HepG2 (cell line): Measurements from ENCODE around the gene ZSCAN26. TPM values are rescaled to one million over a fixed set of nuclear protein-coding genes. Genes with fewer than 3 reads are reported as not detected.

Experiments
- ATAC-seq: fragments of 200-7000 bp; cut with Tn5 transposase; 3 replicates; pipeline ENCODE4 v1.9.1; 2020; ENCODE audit warnings: mild to moderate bottlenecking, moderate library complexity
- BruUV-seq: library from RNA; stranded (reverse); fragments of 400-500 nt; replicated peaks from 2 replicates; lab custom pipeline; 2021; lab: Mats Ljungman, UMichigan
- CTCF ChIA-PET: fragments of 300-600 bp; formaldehyde crosslinking; extraction: SDS; loops from one replicate; lab custom pipeline; 2021; ENCODE audit warnings: low total read pairs, inconsistent platforms, low intra/inter-chr PET ratio; lab: Yijun Ruan, JAX
- POLR2A ChIA-PET: fragments of 350-600 bp; sonication (Branson Sonifier 250); formaldehyde crosslinking; loops from one replicate; lab custom pipeline; 2020; ENCODE audit warnings: antibody characterized with exemption, inconsistent platforms; lab: Yijun Ruan, JAX
- DNase-seq: peaks from one replicate; pipeline ENCODE4 v3.0.0-alpha.2; 2015; ENCODE audit warnings: low spot score
- FAIRE-seq: peaks from 3 replicates; lab custom pipeline; 2011; peaks lifted over from hg19 to GRCh38; lab: Jason Lieb, UNC
- H2AFZ ChIP-seq: one replicate; pipeline ENCODE4 v1.6.1; 2011; ENCODE audit warnings: low read length, inconsistent platforms
- H3K27ac ChIP-seq: fragments of 300-600 bp; 3 replicates; pipeline ENCODE4 v1.8.0; 2011; ENCODE audit warnings: mixed run types, mild to moderate bottlenecking, mixed read lengths, low read length, inconsistent platforms; ENCODE audit not compliant: insufficient read depth; ENCODE audit errors: extremely low read length
- H3K27me3 ChIP-seq, 2 experiments: fragments of 200-600 bp in 1 of 2; 2 replicates in 1 of 2; 3 replicates in 1 of 2; pipeline versions ENCODE4 v1.6.0 to v1.8.0; 2011; ENCODE audit warnings: low read length in 2 of 2, mild to moderate bottlenecking in 2 of 2, moderate library complexity in 2 of 2, inconsistent platforms in 1 of 2; ENCODE audit not compliant: insufficient read depth in 2 of 2, control insufficient read depth in 1 of 2
- H3K36me3 ChIP-seq, 2 experiments: fragments of 200-600 bp in 1 of 2; replicated peaks in 1 of 2; 2 replicates in 1 of 2; 3 replicates in 1 of 2; pipeline versions ENCODE4 v1.5.1 to v1.8.0; 2011; ENCODE audit warnings: low read length in 2 of 2, inconsistent platforms in 1 of 2; ENCODE audit not compliant: insufficient read depth in 2 of 2, control insufficient read depth in 1 of 2
- H3K4me1 ChIP-seq: 2 replicates; pipeline ENCODE4 v1.5.1; 2012; ENCODE audit warnings: low read length, inconsistent platforms; ENCODE audit not compliant: insufficient read depth
- H3K4me2 ChIP-seq: 2 replicates; pipeline ENCODE4 v1.6.0; 2011; ENCODE audit warnings: low read depth, low read length, inconsistent platforms
- H3K4me3 ChIP-seq, 3 experiments: fragments of 200-600 bp in 1 of 3; sonication (generic), shearing (Covaris generic) in 1 of 3; replicated peaks in 1 of 3; 2 replicates each; pipeline ENCODE4 v1.5.1; 2011 to 2016; ENCODE audit warnings: low read length in 3 of 3, inconsistent platforms in 2 of 3, low read depth in 2 of 3, mild to moderate bottlenecking in 2 of 3, control low read depth in 1 of 3, mixed read lengths in 1 of 3; ENCODE audit not compliant: insufficient read depth in 1 of 3
- H3K79me2 ChIP-seq: one replicate; pipeline ENCODE4 v1.6.1; 2011; ENCODE audit warnings: low read length, inconsistent platforms; ENCODE audit not compliant: insufficient read depth
- H3K9ac ChIP-seq: 2 replicates; pipeline ENCODE4 v1.6.0; 2011; ENCODE audit warnings: mild to moderate bottlenecking, low read depth, low read length, inconsistent platforms; ENCODE audit not compliant: insufficient read depth
- H3K9me3 ChIP-seq: 2 replicates; pipeline ENCODE4 v1.5.1; 2012; ENCODE audit warnings: mild to moderate bottlenecking, low read length
- H4K20me1 ChIP-seq: 2 replicates; pipeline ENCODE4 v1.6.0; 2011; ENCODE audit warnings: inconsistent platforms, mild to moderate bottlenecking, low read length, moderate library complexity; ENCODE audit not compliant: insufficient read depth
- HCFC1 ChIP-seq: fragments of 150-350 bp; IDR thresholded peaks from 2 replicates; pipeline ENCODE4 v1.6.1; 2014; ENCODE audit warnings: low read depth, low read length
- HOXA7 ChIP-seq: sonication (generic); formaldehyde crosslinking; IDR thresholded peaks from 2 replicates; pipeline ENCODE4 v1.8.1; 2022; ENCODE audit warnings: mild to moderate bottlenecking, missing genetic modification reagents, moderate library complexity
- JUN ChIP-seq: sonication (generic); formaldehyde crosslinking; IDR thresholded peaks from 2 replicates; pipeline ENCODE4 v1.4.0; 2020; ENCODE audit warnings: mild to moderate bottlenecking, missing genetic modification reagents
- NCOR1 ChIP-seq: fragments of 200-600 bp; sonication (generic); IDR thresholded peaks from 2 replicates; pipeline ENCODE4 v1.7.0; 2017; ENCODE audit warnings: antibody characterized with exemption, low read length, borderline replicate concordance
- SALL2 ChIP-seq: sonication (generic); formaldehyde crosslinking; IDR thresholded peaks from 2 replicates; pipeline ENCODE4 v1.8.1; 2023; ENCODE audit warnings: mild to moderate bottlenecking, missing genetic modification reagents, inconsistent platforms
- TBX2 ChIP-seq: sonication (generic); formaldehyde crosslinking; IDR thresholded peaks from 2 replicates; pipeline ENCODE4 v1.5.0; 2020; ENCODE audit warnings: missing genetic modification reagents, mild to moderate bottlenecking, borderline replicate concordance
- ZFX ChIP-seq: sonication (generic); formaldehyde crosslinking; IDR thresholded peaks from 2 replicates; pipeline ENCODE4 v1.4.0; 2020; ENCODE audit warnings: mild to moderate bottlenecking, low read depth, missing genetic modification reagents, moderate library complexity
- ZNF260 ChIP-seq: sonication (generic); formaldehyde crosslinking; IDR thresholded peaks from 2 replicates; pipeline ENCODE4 v1.4.0; 2020; ENCODE audit warnings: missing genetic modification reagents, low read depth, mild to moderate bottlenecking, borderline replicate concordance
- ZNF563 ChIP-seq: sonication (generic); formaldehyde crosslinking; IDR thresholded peaks from 2 replicates; pipeline ENCODE4 v1.8.0; 2022; ENCODE audit warnings: mild to moderate bottlenecking, moderate library complexity, missing genetic modification reagents
- ZNF773 ChIP-seq: sonication (generic); formaldehyde crosslinking; IDR thresholded peaks from 2 replicates; pipeline ENCODE4 v1.4.0; 2020; ENCODE audit warnings: missing genetic modification reagents, borderline replicate concordance
- ZSCAN12 ChIP-seq: sonication (generic); formaldehyde crosslinking; IDR thresholded peaks from 2 replicates; pipeline ENCODE4 v1.9.0; 2021; ENCODE audit warnings: mild to moderate bottlenecking, missing genetic modification reagents
- WGBS: methylation state at CpG from one replicate; pipeline ENCODE4 v1.1.6; 2017; ENCODE audit warnings: low lambda C conversion rate; 5-methylcytosine and 5-hydroxymethylcytosine counted together
- in situ Hi-C: cut with HindIII; loops from 2 replicates; pipeline ENCODE4 v1.10.0; 2017; ENCODE audit warnings: low pct_unique_long_range_greater_than_20kb; ENCODE audit not compliant: extremely low pct_ligation_motif_present
- intact Hi-C: fragments of 100-400 bp; cut with micrococcal nuclease; formaldehyde crosslinking; loops from one replicate; pipeline ENCODE4 v1.10.0; 2022; ENCODE audit not compliant: unreplicated experiment
- polyA plus RNA-seq, 8 experiments: library from polyadenylated mRNA; depleted of rRNA in 3 of 8; stranded (reverse) in 7 of 8; unstranded in 1 of 8; fragments of >200 nt; fragmentation: Illumina TruSeq in 4 of 8; extraction: Trizol in 4 of 8; gene quantifications; 2 replicates each; pipeline versions ENCODE4 v1.2.1 to v1.2.3, GENCODE V29; 2011 to 2016; ENCODE audit warnings: low read depth in 4 of 8, missing spikeins in 1 of 8, mixed read lengths in 1 of 8; ENCODE audit not compliant: insufficient read depth in 1 of 8
- total RNA-seq, 5 experiments: library from RNA; depleted of rRNA; stranded (reverse); fragments of >200 nt; fragmentation: Illumina TruSeq; extraction: Trizol; gene quantifications; 2 replicates each; pipeline ENCODE4 v1.2.3, GENCODE V29; 2016; ENCODE audit warnings: low read depth in 1 of 5
- TF ChIP-seq, protein P1 (sequence below): sonication (generic); formaldehyde crosslinking; IDR thresholded peaks from 2 replicates; pipeline ENCODE4 v1.4.0; 2020; ENCODE audit warnings: low read depth, missing genetic modification reagents

The ZSCAN26 gene
- total and polyA plus RNA-seq, 2 of the 13 experiments (the other 11 are each of a cell fraction or from before 2014, with no cell fraction given), result 12.0 to 15.6 TPM

DNA sequence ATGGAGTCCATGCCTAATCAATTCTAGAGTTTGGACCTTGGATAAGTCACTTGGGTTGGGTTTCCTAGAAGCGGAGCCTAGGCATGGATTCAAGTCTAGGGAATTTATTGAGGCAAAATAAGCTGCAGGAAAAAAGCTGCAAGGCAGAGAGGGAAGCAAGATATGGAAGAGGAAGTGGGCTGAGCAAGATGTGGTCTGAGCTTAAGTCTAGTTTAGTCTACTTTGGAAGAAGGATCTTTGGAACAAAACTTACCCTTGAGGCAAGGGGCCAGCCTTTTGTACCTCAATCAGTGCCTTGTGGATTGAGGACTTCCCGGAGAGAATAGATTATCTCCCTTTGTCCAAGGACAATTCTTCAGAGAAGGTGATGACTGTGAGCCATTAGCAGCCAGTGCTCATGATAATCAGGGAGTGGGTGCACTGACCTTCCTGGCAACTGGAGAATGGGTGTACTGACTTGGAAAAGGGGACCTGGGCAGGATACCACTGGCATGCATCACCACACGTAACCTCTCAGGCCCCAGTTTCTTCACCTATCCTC lies 31.0 kb upstream of the ZSCAN26 start:
- H3K9me3 ChIP-seq, result no peaks in the 10 kb centered on the region
- H3K27me3 ChIP-seq, result no peaks in the 10 kb centered on the region
- in situ Hi-C loops, result no loop called here
- H3K36me3 ChIP-seq, result peaks cover 6 to 15% of the 10 kb centered on the region in 2 experiments; a peak in 4 of 5 replicates
- no peaks in the 10 kb centered on the region for H4K20me1 ChIP-seq
- DNase-seq (no peak), ATAC-seq (no peak), FAIRE-seq (no peak)
- CTCF ChIA-PET, result no interaction called here
- H3K4me3 ChIP-seq, result no peak overlapping the region
- H3K4me1 ChIP-seq, result no peaks in the 10 kb centered on the region
- BruUV-seq, result no TSS peak
- 100% methylated on average over 3 of the region's 3 CpGs for WGBS
- no peak overlapping the region for H3K27ac ChIP-seq
- no peaks in the 10 kb centered on the region for H3K79me2 ChIP-seq
- no peak overlapping the region for H3K4me2 ChIP-seq
- no peak overlapping the region for H3K9ac ChIP-seq
- H2AFZ ChIP-seq, result no peak overlapping the region
- TF ChIP-seq, protein P1, sequence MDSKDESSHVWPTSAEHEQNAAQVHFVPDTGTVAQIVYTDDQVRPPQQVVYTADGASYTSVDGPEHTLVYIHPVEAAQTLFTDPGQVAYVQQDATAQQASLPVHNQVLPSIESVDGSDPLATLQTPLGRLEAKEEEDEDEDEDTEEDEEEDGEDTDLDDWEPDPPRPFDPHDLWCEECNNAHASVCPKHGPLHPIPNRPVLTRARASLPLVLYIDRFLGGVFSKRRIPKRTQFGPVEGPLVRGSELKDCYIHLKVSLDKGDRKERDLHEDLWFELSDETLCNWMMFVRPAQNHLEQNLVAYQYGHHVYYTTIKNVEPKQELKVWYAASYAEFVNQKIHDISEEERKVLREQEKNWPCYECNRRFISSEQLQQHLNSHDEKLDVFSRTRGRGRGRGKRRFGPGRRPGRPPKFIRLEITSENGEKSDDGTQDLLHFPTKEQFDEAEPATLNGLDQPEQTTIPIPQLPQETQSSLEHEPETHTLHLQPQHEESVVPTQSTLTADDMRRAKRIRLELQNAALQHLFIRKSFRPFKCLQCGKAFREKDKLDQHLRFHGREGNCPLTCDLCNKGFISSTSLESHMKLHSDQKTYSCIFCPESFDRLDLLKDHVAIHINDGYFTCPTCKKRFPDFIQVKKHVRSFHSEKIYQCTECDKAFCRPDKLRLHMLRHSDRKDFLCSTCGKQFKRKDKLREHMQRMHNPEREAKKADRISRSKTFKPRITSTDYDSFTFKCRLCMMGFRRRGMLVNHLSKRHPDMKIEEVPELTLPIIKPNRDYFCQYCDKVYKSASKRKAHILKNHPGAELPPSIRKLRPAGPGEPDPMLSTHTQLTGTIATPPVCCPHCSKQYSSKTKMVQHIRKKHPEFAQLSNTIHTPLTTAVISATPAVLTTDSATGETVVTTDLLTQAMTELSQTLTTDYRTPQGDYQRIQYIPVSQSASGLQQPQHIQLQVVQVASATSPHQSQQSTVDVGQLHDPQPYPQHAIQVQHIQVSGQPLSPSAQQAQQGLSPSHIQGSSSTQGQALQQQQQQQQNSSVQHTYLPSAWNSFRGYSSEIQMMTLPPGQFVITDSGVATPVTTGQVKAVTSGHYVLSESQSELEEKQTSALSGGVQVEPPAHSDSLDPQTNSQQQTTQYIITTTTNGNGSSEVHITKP, result no peak
- TF ChIP-seq ZNF563 (CRISPR knock-in tag), result no peak
- TF ChIP-seq TBX2 (CRISPR knock-in tag), result no peak
- TF ChIP-seq NCOR1, result no peak
- TF ChIP-seq HOXA7 (CRISPR knock-in tag), result no peak
- no peak for TF ChIP-seq HCFC1
- TF ChIP-seq JUN, result no peak
- no peak for TF ChIP-seq ZFX
- no peak for TF ChIP-seq ZNF260 (CRISPR knock-in tag)
- TF ChIP-seq ZNF773 (CRISPR knock-in tag), result no peak
- TF ChIP-seq ZSCAN12 (CRISPR knock-in tag), result no peak
- TF ChIP-seq SALL2 (CRISPR knock-in tag), result no peak
- TF ChIP-seq, all 625 proteins: peak for 0
- POLR2A ChIA-PET, result no interaction called here
- intact Hi-C loops, result no loop called here
